Renal pelvis (tissue), 4 donors: ENCODE results near the gene ENGASE. TPM values are rescaled to one million over a fixed set of nuclear protein-coding genes. Genes with fewer than 3 reads are reported as not detected.

Experiments used
- DNase-seq: peaks from one replicate; pipeline ENCODE4 v3.0.0-alpha.2; 2013
- polyA plus RNA-seq, 3 donors: library from polyadenylated mRNA; unstranded; fragments of 120-200 nt; gene quantifications; one replicate each; pipeline ENCODE4 v1.2.1, GENCODE V29; 2013; ENCODE audit not compliant: insufficient read length in 3 of 3

ENGASE gene
- polyA plus RNA-seq, 3 donors: 14.9 to 24.5 (median 20.7) TPM

DNA sequence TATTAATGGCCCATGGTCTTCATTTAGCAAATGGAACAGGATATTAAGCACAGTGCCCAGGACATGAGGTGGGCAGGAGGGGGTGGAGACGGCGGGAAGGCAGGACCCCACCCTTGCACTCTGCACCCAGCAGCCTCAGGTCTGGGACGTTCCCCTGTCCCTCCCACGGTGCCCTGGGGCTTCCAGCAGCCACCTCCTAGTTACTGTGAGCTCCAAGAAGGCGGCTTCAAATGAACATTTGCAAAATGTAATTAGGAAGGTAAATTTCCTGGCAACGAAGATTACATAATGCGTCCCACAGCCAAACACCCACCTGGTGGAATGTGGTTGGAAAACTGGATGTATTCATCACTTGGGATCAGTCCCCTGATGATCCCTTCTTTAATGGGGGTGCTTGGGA is 59.4 kb downstream of the ENGASE start:
- no peak for DNase-seq

DNA sequence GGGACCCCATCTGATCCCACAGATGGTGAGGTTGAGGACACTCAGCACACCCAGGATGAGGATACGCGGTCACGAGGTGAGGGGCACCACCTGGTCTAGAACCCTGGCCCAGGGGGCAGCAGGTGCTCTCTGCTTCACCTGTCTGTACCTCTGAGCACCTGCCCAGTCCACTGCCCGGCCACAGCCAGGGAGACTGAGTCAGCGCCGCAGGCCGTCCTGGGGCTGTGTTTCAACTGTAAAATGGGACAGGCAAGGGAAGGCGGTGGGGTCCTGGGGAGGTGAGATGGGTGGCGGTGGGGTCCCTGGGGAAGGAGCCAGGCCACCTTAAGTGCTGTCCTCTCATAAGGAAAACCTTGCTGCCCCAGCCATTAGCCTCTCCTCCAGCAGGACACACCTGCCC is 60.4 kb downstream of the ENGASE start:
- no peak for DNase-seq

DNA sequence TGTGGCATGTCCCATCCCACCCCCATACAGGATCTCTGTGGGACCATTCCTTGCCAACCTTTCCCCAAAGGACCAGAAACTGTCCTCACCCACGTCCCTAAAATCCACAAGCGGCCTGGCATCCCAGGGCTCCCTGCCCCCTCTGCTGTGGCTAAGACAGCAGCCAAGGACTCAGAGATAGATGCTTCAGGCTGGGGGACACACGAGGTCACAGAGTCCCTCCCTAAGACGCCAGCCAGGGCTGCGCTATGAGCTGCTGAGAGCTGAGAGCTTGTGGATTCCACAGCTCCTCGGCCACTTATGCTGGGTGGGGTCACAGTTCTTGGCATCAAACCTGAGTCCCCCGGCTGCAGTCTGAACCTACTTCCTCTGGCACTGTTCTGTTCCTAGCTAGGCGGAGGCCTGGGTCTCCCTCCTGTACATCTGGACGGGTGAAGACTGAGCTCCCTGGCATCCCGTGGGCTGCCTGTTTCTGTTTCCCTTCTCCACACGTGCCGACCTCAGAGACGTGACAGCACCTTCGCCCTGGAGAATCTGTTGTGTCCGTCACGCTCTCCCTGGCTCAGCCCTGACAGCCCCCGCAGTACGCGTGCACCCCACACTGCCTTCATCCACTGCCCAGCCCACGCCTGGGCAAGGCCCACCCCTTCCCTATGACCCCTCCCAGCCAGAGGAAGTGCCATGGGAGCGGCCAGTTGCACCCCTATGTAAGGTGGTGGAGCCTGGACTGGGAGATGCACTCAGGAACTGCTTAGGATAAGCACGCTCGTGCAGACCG is 61.2 kb downstream of the ENGASE start:
- no peak for DNase-seq

Other genes starting within 250 kb of the ENGASE start
- gene USP36, start 234.0 kb upstream of the ENGASE start, polyA plus RNA-seq: 10 to 100 TPM; 39.6 to 47.7 (median 40.9) TPM
- under 1 TPM; 0.17 to 0.52 (median 0.45) TPM for gene CEP295NL, start 171.6 kb upstream of the ENGASE start, polyA plus RNA-seq
- 100 to 1,000 TPM; 115 to 150 (median 132) TPM for gene TIMP2, start 149.4 kb upstream of the ENGASE start, polyA plus RNA-seq
- 100 to 1,000 TPM; 131 to 160 (median 143) TPM for gene LGALS3BP, start 94.9 kb upstream of the ENGASE start, polyA plus RNA-seq
- gene CANT1, start 65.1 kb upstream of the ENGASE start, polyA plus RNA-seq: 10 to 100 TPM; 42.9 to 53.6 (median 48.6) TPM
- gene C1QTNF1, start 50.7 kb upstream of the ENGASE start, polyA plus RNA-seq: 1 to 10 TPM; 2.1 to 2.9 (median 2.2) TPM